ENCODE measurements around the gene DEAF1. TPM values are rescaled to one million over a fixed set of nuclear protein-coding genes. Genes with fewer than 3 reads are reported as not detected.

Gene DEAF1
- total RNA-seq, 1 experiment from 2014 or later, result 33.9 TPM

- no TSS peak for BruUV-seq (replicated peaks)
- Histone ChIP-seq H3K27ac (ENCODE audit: low read depth, low read length) (no peak overlapping the region), H3K79me2 (ENCODE audit: insufficient read depth, low read length) (peaks cover 45% of the 10 kb centered on the region), H3K27me3 (ENCODE audit: insufficient read depth, low read length) (no peaks in the 10 kb centered on the region), H3K9me3 (ENCODE audit: control insufficient read depth in 1 of 2, insufficient read depth in 1 of 2, low read depth in 1 of 2, low read length in 2 of 2) (no peaks in the 10 kb centered on the region), H3K9ac (ENCODE audit: low read length) (peak overlapping the region; percentile 22; the same call in 1 of the 2 replicates), H3K4me1 (ENCODE audit: control insufficient read depth in 1 of 2, insufficient read depth in 2 of 2, low read length in 2 of 2) (peaks cover 8 to 34% of the 10 kb centered on the region in 2 experiments), H3K4me3 (replicated peaks in 1 of 2; ENCODE audit: low read depth in 1 of 2, low read length in 2 of 2) (no peak overlapping the region; a peak in 1 of 4 replicates), H4K20me1 (ENCODE audit: insufficient read depth) (no peaks in the 10 kb centered on the region), H3K4me2 (ENCODE audit: low read length) (peak overlapping the region; percentile 87), H3K9me2 (ENCODE audit: insufficient read depth) (no peaks in the 10 kb centered on the region), H2AFZ (ENCODE audit: low read depth, low read length, poor library complexity, severe bottlenecking) (no peak overlapping the region), H3K36me3 (ENCODE audit: control insufficient read depth in 1 of 2, insufficient read depth in 2 of 2, low read length in 2 of 2) (peaks cover 4 to 6% of the 10 kb centered on the region in 2 experiments; a peak in 3 of 4 replicates)
- DNase-seq (ENCODE audit: low read depth, low spot score), result no peak
- CTCF ChIA-PET, result no interaction called here
- POLR2A ChIA-PET, result interaction anchor here (0.5 kb wide), 2 partner anchors 22 to 64 kb away, joined by 3 read pairs; no protein-coding TSS in a partner anchor
- RAD21 ChIA-PET (ENCODE audit: low non-redundant PET in 1 of 2, low total read pairs in 2 of 2, uncharacterized antibody in 2 of 2, unreplicated experiment in 2 of 2), result interaction anchor here in 1 of 2 experiments (0.6 kb wide), 1 partner anchor 50 kb away, joined by 8 read pairs; no protein-coding TSS in a partner anchor
- ATAC-seq, result no peak
- TF ChIP-seq CEBPB (IDR thresholded peaks at IDR 0.05; ENCODE audit: low read depth) (no peak), MAX (IDR thresholded peaks at IDR 0.05) (no peak), EZH2 (IDR thresholded peaks at IDR 0.05) (no peak), YY1 (IDR thresholded peaks at IDR 0.05; ENCODE audit: extremely low read depth, insufficient replicate concordance, low read depth, low read length) (no peak), REST (IDR thresholded peaks at IDR 0.05; ENCODE audit: low read depth) (no peak), ELF1 (IDR thresholded peaks at IDR 0.05; ENCODE audit: borderline replicate concordance, low read depth) (no peak), ZNF274 (IDR thresholded peaks at IDR 0.05; ENCODE audit: low read depth, low read length) (no peak), POLR2A (IDR thresholded peaks at IDR 0.05; ENCODE audit: borderline replicate concordance, extremely low read depth, insufficient read depth, insufficient read length) (no peak), POLR2AphosphoS5 (IDR thresholded peaks at IDR 0.05; ENCODE audit: low read depth, low read length) (no peak), CTCF (IDR thresholded peaks at IDR 0.05 in 2 of 3, conservative IDR thresholded peaks at IDR 0.05 in 1 of 3; ENCODE audit: borderline replicate concordance in 1 of 3, insufficient read depth in 1 of 3, low read depth in 2 of 3, low read length in 2 of 3) (no peak), RAD21 (IDR thresholded peaks at IDR 0.05; ENCODE audit: low read depth) (no peak)
- intact Hi-C loops (cut with micrococcal nuclease), result no loop called here
Measured at GRCh38 chr11:693415-693831, 1.6 kb downstream of the DEAF1 start.

Data from HCT116 (cell line).